H1 (cell line): ENCODE measurements around the gene COL21A1. TPM values are rescaled to one million over a fixed set of nuclear protein-coding genes. Genes with fewer than 3 reads are reported as not detected.

Experiments
- ATF3 ChIP-seq: IDR thresholded peaks from 2 replicates; pipeline ENCODE4 v1.6.1; 2011; ENCODE audit warnings: low read depth, mild to moderate bottlenecking, low read length; ENCODE audit not compliant: insufficient read depth
- BRCA1 ChIP-seq: IDR thresholded peaks from 2 replicates; pipeline ENCODE4 v1.6.1; 2012; ENCODE audit warnings: low read depth, low read length, improper control_type of control experiment
- CEBPB ChIP-seq: IDR thresholded peaks from 2 replicates; pipeline ENCODE4 v1.6.1; 2012; ENCODE audit warnings: low read depth, low read length
- FOSL1 ChIP-seq: IDR thresholded peaks from 2 replicates; pipeline ENCODE4 v1.6.1; 2011; ENCODE audit warnings: mild to moderate bottlenecking, low read depth, low read length, moderate library complexity; ENCODE audit not compliant: insufficient read depth
- GABPA ChIP-seq: IDR thresholded peaks from 2 replicates; pipeline ENCODE4 v1.6.1; 2011; ENCODE audit warnings: mild to moderate bottlenecking, low read length, moderate library complexity, borderline replicate concordance; ENCODE audit not compliant: insufficient read depth
- POLR2A ChIP-seq, 2 experiments: IDR thresholded peaks; 1 replicate in 1 of 2; 2 replicates in 1 of 2; pipeline ENCODE4 v1.6.1; 2011; ENCODE audit warnings: low read depth in 2 of 2, low read length in 2 of 2, mild to moderate bottlenecking in 2 of 2; ENCODE audit errors: control extremely low read depth in 1 of 2
- RFX5 ChIP-seq: IDR thresholded peaks from 2 replicates; pipeline ENCODE4 v1.6.1; 2011; ENCODE audit warnings: low read depth, low read length, improper control_type of control experiment, borderline replicate concordance
- RXRA ChIP-seq: IDR thresholded peaks from 2 replicates; pipeline ENCODE4 v1.6.1; 2011; ENCODE audit warnings: low read depth, mild to moderate bottlenecking, low read length, moderate library complexity; ENCODE audit not compliant: insufficient read depth
- SIX5 ChIP-seq: IDR thresholded peaks from 2 replicates; pipeline ENCODE4 v1.6.1; 2011; ENCODE audit warnings: mild to moderate bottlenecking, low read depth, low read length
- TEAD4 ChIP-seq: IDR thresholded peaks from 2 replicates; pipeline ENCODE4 v1.6.1; 2012; ENCODE audit warnings: low read depth, low read length, inconsistent platforms, mixed read lengths
- YY1 ChIP-seq: IDR thresholded peaks from 2 replicates; pipeline ENCODE4 v1.6.1; 2011; ENCODE audit warnings: low read depth, mild to moderate bottlenecking, low read length
- polyA plus RNA-seq, 7 experiments: library from polyadenylated mRNA; depleted of rRNA in 3 of 7; stranded (reverse) in 5 of 7; unstranded in 2 of 7; fragments of >200 nt in 5 of 7; fragments of 200-250 nt in 2 of 7; gene quantifications; 1 replicate in 5 of 7; 2 replicates in 1 of 7; 4 replicates in 1 of 7; pipeline versions ENCODE4 v1.2.1 to v1.2.3, GENCODE V29; 2011 to 2013; ENCODE audit warnings: missing spikeins in 2 of 7, mixed read lengths in 2 of 7
- total RNA-seq: library from RNA; stranded (reverse); fragmentation: NEBNext Ultra II Directional; extraction: Animal tissue kit (Norgen Biotek cat#: 25700); gene quantifications from 2 replicates; pipeline ENCODE4 v1.2.1, GENCODE V29; 2021

COL21A1 gene
- total and polyA plus RNA-seq, 2 of the 8 experiments (the other 6 are each of a cell fraction or from before 2014, with no cell fraction given): 1.6 to 3.4 TPM

GRCh38 chr6:56246881-56247653 is at the start of gene COL21A1 (continued):
- TF ChIP-seq RXRA (no peak), FOSL1 (no peak), ATF3 (no peak), GABPA (no peak), TEAD4 (peak; percentile 88), CEBPB (no peak), SIX5 (no peak), RFX5 (no peak), POLR2A (IDR thresholded peaks at IDR 0.05; ENCODE audit: control extremely low read depth in 1 of 2, low read depth in 2 of 2, low read length in 2 of 2) (peak; percentile 51 to 68), BRCA1 (no peak), YY1 (no peak)
